GM21619 (cell line): ENCODE data around the gene CCDC74B.
"Not testable (repeated sequence)": the region's sequence is repeated elsewhere in the genome, so short reads cannot be mapped to it uniquely, and the experiment has no call there.

ENCODE experiments used
- ATAC-seq: cut with Tn5 transposase; IDR thresholded peaks from one replicate; pipeline ENCODE4 v1.9.1; 2021; ENCODE audit not compliant: unreplicated experiment

The CCDC74B gene

GRCh38 chr2:130145006-130145414 lies at the start of gene CCDC74B:
CCDC74B (minus strand) TSS chr2:130145112; CDS start chr2:130144996, 116 bp downstream.
- peak; percentile 81 for ATAC-seq

- not testable (repeated sequence) for ATAC-seq
Measured at GRCh38 chr2:130193824-130194223, 48.9 kb upstream of the CCDC74B start.

- not testable (repeated sequence) for ATAC-seq
Measured at GRCh38 chr2:130192451-130192850, 47.5 kb upstream of the CCDC74B start.

- not testable (repeated sequence) for ATAC-seq
Measured at GRCh38 chr2:130191319-130191718, 46.4 kb upstream of the CCDC74B start.

- no peak for ATAC-seq
Measured at GRCh38 chr2:130190237-130190636, 45.3 kb upstream of the CCDC74B start.

GRCh38 chr2:130188958-130189357 lies 44.0 kb upstream of the CCDC74B start:
- not testable (repeated sequence) for ATAC-seq

GRCh38 chr2:130187859-130188792 lies 43.2 kb upstream of the CCDC74B start:
- not testable (repeated sequence) for ATAC-seq

- no peak for ATAC-seq
Measured at GRCh38 chr2:130187268-130187667, 42.4 kb upstream of the CCDC74B start.

GRCh38 chr2:130186391-130186790 lies 41.5 kb upstream of the CCDC74B start:
- no peak for ATAC-seq

- ATAC-seq: no peak
Measured at GRCh38 chr2:130185896-130186295, 41.0 kb upstream of the CCDC74B start.

GRCh38 chr2:130185436-130185835 lies 40.5 kb upstream of the CCDC74B start:
- ATAC-seq: no peak

GRCh38 chr2:130183512-130184373 lies 38.8 kb upstream of the CCDC74B start:
- no peak for ATAC-seq

- not testable (repeated sequence) for ATAC-seq
Measured at GRCh38 chr2:130182826-130183511, 38.1 kb upstream of the CCDC74B start.

- ATAC-seq: peak; percentile 82
Measured at GRCh38 chr2:130181880-130182682, 37.2 kb upstream of the CCDC74B start, which contains the start of gene MZT2B. MZT2B (plus strand) TSS chr2:130182262; CDS start chr2:130182283, 21 bp downstream.

GRCh38 chr2:130181325-130181879 lies 36.5 kb upstream of the CCDC74B start, which contains the start of gene SMPD4:
SMPD4 (minus strand) TSS chr2:130181602; CDS start chr2:130176592, 5,010 bp downstream.
- peak; percentile 46 for ATAC-seq

GRCh38 chr2:130180404-130181324 lies 35.8 kb upstream of the CCDC74B start:
- ATAC-seq: not testable (repeated sequence)

GRCh38 chr2:130174866-130175265 lies 30.0 kb upstream of the CCDC74B start:
- ATAC-seq: not testable (repeated sequence)

GRCh38 chr2:130169896-130170295 lies 25.0 kb upstream of the CCDC74B start:
- no peak for ATAC-seq
